Endodermal cell (in vitro differentiated cells): ENCODE data around the gene TRERF1. TPM values are rescaled to one million over a fixed set of nuclear protein-coding genes. Genes with fewer than 3 reads are reported as not detected.

Source experiments
- DNase-seq: peaks from one replicate; pipeline ENCODE4 v3.0.0-alpha.2; 2017
- H3K27ac ChIP-seq: 2 replicates; pipeline ENCODE4 v1.5.1; 2013; ENCODE audit warnings: mild to moderate bottlenecking, low read depth, low read length, moderate library complexity
- H3K27me3 ChIP-seq: 2 replicates; pipeline ENCODE4 v1.6.1; 2013; ENCODE audit warnings: mild to moderate bottlenecking, low read length, moderate library complexity; ENCODE audit not compliant: insufficient read depth, control insufficient read depth, poor library complexity, severe bottlenecking
- H3K36me3 ChIP-seq: 2 replicates; pipeline ENCODE4 v1.7.0; 2013; ENCODE audit warnings: mild to moderate bottlenecking, low read length, moderate library complexity; ENCODE audit not compliant: control insufficient read depth, insufficient read depth
- H3K4me1 ChIP-seq: one replicate; pipeline ENCODE4 v1.7.0; 2013; ENCODE audit warnings: low read length; ENCODE audit not compliant: control insufficient read depth, insufficient read depth
- H3K4me3 ChIP-seq: 2 replicates; pipeline ENCODE4 v1.5.1; 2013; ENCODE audit warnings: mild to moderate bottlenecking, low read length, moderate library complexity
- H3K9ac ChIP-seq: 2 replicates; pipeline ENCODE4 v1.6.1; 2013; ENCODE audit warnings: mild to moderate bottlenecking, low read length, moderate library complexity; ENCODE audit not compliant: poor library complexity, severe bottlenecking; ENCODE audit errors: extremely low read depth
- H3K9me3 ChIP-seq: 2 replicates; pipeline ENCODE4 v1.6.1; 2013; ENCODE audit warnings: mild to moderate bottlenecking, low read length, moderate library complexity; ENCODE audit not compliant: control insufficient read depth
- H3K27ac Mint-ChIP-seq: 2 replicates; pipeline ENCODE4 v1.8.0; 2020; ENCODE audit warnings: mixed read lengths
- H3K27me3 Mint-ChIP-seq: 2 replicates; pipeline ENCODE4 v1.8.0; 2021; ENCODE audit warnings: mild to moderate bottlenecking, mixed read lengths; ENCODE audit not compliant: insufficient read depth
- H3K36me3 Mint-ChIP-seq: 2 replicates; pipeline ENCODE4 v1.8.0; 2020; ENCODE audit warnings: low read depth, mixed read lengths
- H3K4me1 Mint-ChIP-seq: 2 replicates; pipeline ENCODE4 v1.8.0; 2020; ENCODE audit warnings: mixed read lengths
- H3K4me3 Mint-ChIP-seq: 2 replicates; pipeline ENCODE4 v1.8.0; 2020; ENCODE audit warnings: mild to moderate bottlenecking, moderate library complexity, mixed read lengths
- H3K9me3 Mint-ChIP-seq: 2 replicates; pipeline ENCODE4 v1.8.0; 2020; ENCODE audit warnings: mild to moderate bottlenecking, mixed read lengths
- WGBS, 2 experiments: methylation state at CpG; one replicate each; pipeline versions ENCODE4 v1.1.5 to v1.1.7; 2013; ENCODE audit warnings: missing lambda C conversion rate in 2 of 2, mixed read lengths in 1 of 2; ENCODE audit not compliant: insufficient coverage in 1 of 2, insufficient read length in 1 of 2; 5-methylcytosine and 5-hydroxymethylcytosine counted together
- total RNA-seq, 2 donors: library from RNA; stranded (reverse); fragmentation: NEBNext Ultra II Directional in 1 of 2; extraction: Animal tissue kit (Norgen Biotek cat#: 25700) in 1 of 2; gene quantifications; 2 replicates in 1 of 2; 3 replicates in 1 of 2; pipeline ENCODE4 v1.2.1, GENCODE V29; 2021
- TF ChIP-seq, protein P1 (sequence below): fragments of 200-600 bp; sonication (generic); conservative IDR thresholded peaks from 2 replicates; pipeline ENCODE4 v1.5.0; 2021; ENCODE audit warnings: antibody characterized with exemption, mild to moderate bottlenecking

TRERF1 gene
- total RNA-seq, 2 donors from 2014 or later, result 4.7 to 5.3 TPM

DNA sequence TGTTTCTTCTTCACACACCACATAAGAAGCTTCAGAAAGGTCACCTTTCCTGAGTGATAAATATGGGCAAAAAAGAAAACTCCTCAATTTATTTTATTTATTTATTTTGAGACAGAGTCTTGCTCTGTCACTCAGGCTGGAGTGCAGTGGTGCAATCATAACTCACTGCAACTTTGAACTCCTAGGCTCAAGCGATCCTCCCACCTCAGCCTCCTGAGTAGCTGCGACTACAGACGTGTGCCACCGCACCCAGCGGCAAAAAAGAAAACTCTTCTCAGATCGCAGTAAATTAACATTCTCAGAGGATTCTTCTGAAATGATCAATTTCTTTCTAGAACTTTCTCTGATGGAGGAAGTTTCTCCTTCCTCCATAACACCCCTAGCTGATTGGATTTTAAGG, 111.2 kb downstream of the TRERF1 start:
- Mint-ChIP-seq H3K4me3 (no peak overlapping the region), H3K4me1 (no peaks in the 10 kb centered on the region), H3K36me3 (no peaks in the 10 kb centered on the region), H3K27ac (no peak overlapping the region), H3K27me3 (no peaks in the 10 kb centered on the region), H3K9me3 (no peaks in the 10 kb centered on the region)
- TF ChIP-seq, protein P1, sequence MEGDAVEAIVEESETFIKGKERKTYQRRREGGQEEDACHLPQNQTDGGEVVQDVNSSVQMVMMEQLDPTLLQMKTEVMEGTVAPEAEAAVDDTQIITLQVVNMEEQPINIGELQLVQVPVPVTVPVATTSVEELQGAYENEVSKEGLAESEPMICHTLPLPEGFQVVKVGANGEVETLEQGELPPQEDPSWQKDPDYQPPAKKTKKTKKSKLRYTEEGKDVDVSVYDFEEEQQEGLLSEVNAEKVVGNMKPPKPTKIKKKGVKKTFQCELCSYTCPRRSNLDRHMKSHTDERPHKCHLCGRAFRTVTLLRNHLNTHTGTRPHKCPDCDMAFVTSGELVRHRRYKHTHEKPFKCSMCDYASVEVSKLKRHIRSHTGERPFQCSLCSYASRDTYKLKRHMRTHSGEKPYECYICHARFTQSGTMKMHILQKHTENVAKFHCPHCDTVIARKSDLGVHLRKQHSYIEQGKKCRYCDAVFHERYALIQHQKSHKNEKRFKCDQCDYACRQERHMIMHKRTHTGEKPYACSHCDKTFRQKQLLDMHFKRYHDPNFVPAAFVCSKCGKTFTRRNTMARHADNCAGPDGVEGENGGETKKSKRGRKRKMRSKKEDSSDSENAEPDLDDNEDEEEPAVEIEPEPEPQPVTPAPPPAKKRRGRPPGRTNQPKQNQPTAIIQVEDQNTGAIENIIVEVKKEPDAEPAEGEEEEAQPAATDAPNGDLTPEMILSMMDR, result no peak
- Histone ChIP-seq H3K27ac (no peak overlapping the region), H3K4me3 (no peak overlapping the region), H3K36me3 (no peaks in the 10 kb centered on the region), H3K9ac (no peak overlapping the region), H3K9me3 (no peaks in the 10 kb centered on the region), H3K4me1 (no peaks in the 10 kb centered on the region), H3K27me3 (no peaks in the 10 kb centered on the region)
- WGBS, 2 experiments, result 92 to 93% methylated on average over 5 to 6 of the region's 6 CpGs
- no peak for DNase-seq

DNA sequence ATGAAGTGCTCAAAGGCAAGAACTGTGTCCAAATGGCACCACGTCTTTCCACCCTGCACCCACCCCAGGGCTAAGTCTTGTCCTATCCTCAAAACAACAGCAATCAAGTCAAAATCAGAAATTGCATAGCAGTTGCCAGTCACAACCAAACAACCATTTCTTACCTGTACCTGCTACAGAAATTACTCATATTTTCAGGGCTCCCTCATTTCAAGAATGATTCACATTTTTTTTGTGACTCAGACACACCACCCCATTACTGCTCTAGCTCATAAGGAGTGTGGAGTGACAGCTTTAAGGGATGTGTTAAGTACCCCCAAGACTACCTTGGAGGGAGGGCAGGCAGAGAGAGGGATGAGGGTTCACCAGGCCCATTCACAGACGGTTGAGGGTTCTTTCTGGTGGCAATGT, 111.7 kb downstream of the TRERF1 start:
- H3K36me3 Mint-ChIP-seq, result no peaks in the 10 kb centered on the region
- peak; percentile 11 for DNase-seq

DNA sequence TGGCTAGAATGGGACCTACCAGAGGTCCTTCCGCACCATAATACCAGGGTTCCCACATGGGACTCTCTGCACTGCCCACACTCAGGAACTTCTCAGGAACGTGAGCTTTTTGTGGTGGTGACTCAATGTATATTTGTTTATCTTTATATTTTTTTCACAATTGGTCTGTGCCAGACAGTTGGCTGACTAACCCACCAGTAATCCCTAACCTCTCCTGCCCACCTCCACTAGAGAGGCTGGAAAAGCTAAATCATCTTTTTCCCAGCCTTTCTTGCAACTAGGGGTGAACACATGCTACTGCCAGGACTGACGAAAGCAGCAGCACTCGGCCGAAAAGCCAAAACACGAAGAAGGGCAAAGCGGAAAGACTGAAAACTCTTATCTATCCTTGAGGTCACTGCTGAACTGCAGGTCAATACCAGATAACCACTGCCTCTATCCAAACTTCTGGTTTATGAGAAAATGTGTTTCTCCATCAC, 112.9 kb downstream of the TRERF1 start:
- Histone ChIP-seq H3K4me3 (no peak overlapping the region), H3K27me3 (no peaks in the 10 kb centered on the region), H3K36me3 (no peaks in the 10 kb centered on the region), H3K9ac (no peak overlapping the region), H3K4me1 (no peaks in the 10 kb centered on the region), H3K9me3 (no peaks in the 10 kb centered on the region), H3K27ac (no peak overlapping the region)
- 95 to 98% methylated on average over 6 of the region's 7 CpGs for WGBS, 2 experiments
- H3K27ac Mint-ChIP-seq, result no peak overlapping the region
- H3K4me1 Mint-ChIP-seq, result no peaks in the 10 kb centered on the region
- TF ChIP-seq, protein P1, result no peak
- peak; percentile 21 for DNase-seq
- H3K36me3 Mint-ChIP-seq, result no peaks in the 10 kb centered on the region
- H3K27me3 Mint-ChIP-seq, result no peaks in the 10 kb centered on the region
- no peaks in the 10 kb centered on the region for H3K9me3 Mint-ChIP-seq
- no peak overlapping the region for H3K4me3 Mint-ChIP-seq

More for the DNA sequence above, 111.7 kb downstream of the TRERF1 start:
- H3K27me3 ChIP-seq, result no peaks in the 10 kb centered on the region
- H3K4me1 Mint-ChIP-seq, result no peaks in the 10 kb centered on the region
- no peaks in the 10 kb centered on the region for H3K36me3 ChIP-seq
- H3K9me3 Mint-ChIP-seq, result no peaks in the 10 kb centered on the region
- no peaks in the 10 kb centered on the region for H3K9me3 ChIP-seq
- TF ChIP-seq, protein P1, result no peak
- no peaks in the 10 kb centered on the region for H3K27me3 Mint-ChIP-seq
- no peak overlapping the region for H3K4me3 ChIP-seq
- no peak overlapping the region for H3K9ac ChIP-seq
- H3K4me3 Mint-ChIP-seq, result no peak overlapping the region
- no peak overlapping the region for H3K27ac Mint-ChIP-seq
- WGBS, 2 experiments, result 86 to 100% methylated on average over 1 to 2 of the region's 2 CpGs
- H3K4me1 ChIP-seq, result no peaks in the 10 kb centered on the region
- no peak overlapping the region for H3K27ac ChIP-seq
